ENCODE measurements around the gene CDK5RAP1. TPM values are rescaled to one million over a fixed set of nuclear protein-coding genes. Genes with fewer than 3 reads are reported as not detected.
"Not testable (repeated sequence)": the region's sequence is repeated elsewhere in the genome, so short reads cannot be mapped to it uniquely, and the experiment has no call there.

Gene CDK5RAP1
- total RNA-seq, 1 experiment from 2014 or later = 31.9 TPM

DNA sequence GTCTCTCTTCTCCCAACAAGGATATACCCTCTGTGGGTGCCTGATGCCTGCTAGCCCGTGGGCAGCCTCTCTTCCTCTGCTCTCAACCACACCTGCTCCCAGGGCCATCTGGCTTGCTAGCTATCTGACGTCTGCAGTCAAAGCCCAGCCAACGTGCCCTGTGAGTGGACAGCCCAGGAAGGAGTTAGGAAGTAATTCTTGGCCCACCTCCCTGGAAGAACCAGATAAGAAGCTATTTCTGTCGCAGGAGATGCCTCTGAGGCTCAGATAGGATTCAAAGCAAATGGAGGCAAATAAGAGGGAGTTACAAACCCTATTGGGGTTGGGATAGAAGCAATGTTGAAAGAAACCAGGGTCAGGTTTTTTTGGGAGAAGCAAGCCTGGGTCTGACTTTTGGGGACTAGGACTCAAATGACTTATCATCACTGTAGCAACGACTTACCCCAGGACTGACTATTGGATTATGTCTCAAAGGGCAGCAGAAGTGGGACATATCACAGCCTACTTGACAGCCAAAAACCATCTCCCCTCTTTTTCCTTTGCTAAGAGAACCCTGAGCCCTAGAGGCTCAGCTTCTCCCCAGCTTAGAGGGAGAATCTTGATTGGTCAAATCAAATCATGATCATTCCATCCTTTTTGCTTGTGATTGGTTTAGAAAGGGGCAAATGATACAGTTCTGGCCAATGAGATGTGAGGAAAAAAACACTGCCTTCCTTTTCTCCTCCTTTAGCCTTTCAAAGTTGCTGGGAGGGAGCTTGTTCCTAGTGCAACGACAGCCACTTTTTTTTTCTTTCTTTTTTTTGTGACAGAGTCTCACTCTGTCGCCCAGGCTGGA is 18.0 kb upstream of the CDK5RAP1 start:
- DNase-seq (ENCODE audit: low read depth) = no peak

- DNase-seq (ENCODE audit: low read depth) = no peak
Observed at GRCh38 chr20:33418033-33418432, 16.7 kb upstream of the CDK5RAP1 start.

- DNase-seq (ENCODE audit: low read depth) = peak; percentile 17
Observed at GRCh38 chr20:33415948-33416347, 14.6 kb upstream of the CDK5RAP1 start.

GRCh38 chr20:33412484-33412838 is 11.1 kb upstream of the CDK5RAP1 start:
- DNase-seq (ENCODE audit: low read depth) = no peak

DNA sequence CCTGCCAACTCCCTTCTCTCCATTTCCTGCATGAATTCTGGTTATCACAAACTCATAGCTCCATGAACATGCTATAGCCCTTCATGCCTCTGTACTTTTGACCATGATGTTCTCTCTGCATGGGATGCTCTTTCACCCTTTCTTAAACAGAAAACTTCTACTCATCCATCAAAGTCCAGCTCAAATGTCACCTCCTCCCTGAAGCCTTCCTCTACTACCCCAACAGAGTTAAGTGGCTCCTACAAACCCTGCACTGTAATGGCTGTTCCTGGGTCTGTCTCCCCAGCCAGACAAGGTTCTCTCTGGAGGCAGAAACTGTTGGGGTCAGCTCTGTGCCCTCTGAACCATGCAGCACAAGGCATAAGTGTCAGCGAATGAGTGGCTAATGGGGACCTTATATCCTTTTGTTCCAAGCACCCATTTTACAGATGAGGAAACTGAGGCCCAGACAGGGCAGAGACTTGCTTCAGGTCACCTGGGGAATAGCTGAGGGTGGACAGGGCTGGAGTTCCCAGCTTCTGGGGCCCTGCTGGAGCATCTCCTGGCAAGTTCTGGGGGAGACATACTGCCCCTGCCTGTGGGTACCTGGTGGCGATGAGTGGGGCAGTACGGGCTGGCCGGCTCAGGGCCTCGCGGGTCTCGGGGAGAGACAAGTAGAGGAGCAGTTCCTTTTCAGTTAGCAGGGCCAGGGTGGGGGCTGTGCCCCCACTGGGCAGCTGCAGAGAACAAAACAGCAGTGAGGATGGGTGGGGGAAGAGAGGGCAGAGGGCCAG is 10.6 kb upstream of the CDK5RAP1 start:
- DNase-seq (ENCODE audit: low read depth) = no peak

- DNase-seq (ENCODE audit: low read depth) = no peak
Observed at GRCh38 chr20:33411242-33411641, 9.9 kb upstream of the CDK5RAP1 start.

GRCh38 chr20:33410081-33410742 is 8.9 kb upstream of the CDK5RAP1 start:
- no peak for DNase-seq (ENCODE audit: low read depth)

DNA sequence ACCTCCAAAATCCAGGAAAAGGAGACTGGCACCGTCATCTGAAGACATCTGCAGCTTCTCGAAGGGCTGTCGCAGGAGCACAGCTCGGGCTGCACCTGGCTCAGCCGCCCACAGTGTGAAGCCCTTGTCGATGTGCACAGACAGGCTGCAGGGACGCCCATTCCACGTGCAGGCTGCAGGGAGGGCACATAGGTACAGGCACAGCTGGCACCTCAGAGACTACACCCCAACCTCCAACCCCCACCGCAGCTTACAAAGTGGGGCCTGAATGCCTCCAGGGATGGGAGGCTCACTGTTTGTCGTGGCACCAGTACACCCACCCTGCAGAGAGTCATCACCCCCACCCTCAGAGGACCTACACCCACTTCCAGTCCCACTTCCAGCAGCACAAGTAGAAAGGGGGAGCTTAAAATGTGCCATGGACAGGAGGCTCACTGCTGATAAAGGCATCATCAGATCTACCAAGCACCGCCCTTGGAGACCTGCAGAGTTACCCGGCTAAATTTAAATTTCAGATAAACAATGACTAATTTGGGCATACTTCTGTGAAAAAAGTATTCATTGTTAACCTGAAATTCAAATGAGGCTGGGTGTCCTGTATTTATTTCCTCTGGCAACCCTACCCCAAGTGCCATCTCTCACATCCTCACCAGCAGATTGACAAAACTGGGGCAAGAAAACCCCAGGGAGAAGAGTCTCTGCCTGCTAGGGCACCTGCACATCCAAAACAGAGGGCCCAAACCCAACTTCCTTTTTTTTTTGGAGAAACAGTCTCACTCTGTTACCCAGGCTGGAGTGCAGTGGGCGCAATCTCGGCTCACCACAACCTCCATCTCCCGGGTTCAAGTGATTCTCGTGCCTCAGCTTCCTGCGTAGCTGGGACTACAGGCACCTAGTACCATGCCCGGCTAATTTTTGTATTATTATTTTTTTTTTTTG is 7.7 kb upstream of the CDK5RAP1 start:
- no peak for DNase-seq (ENCODE audit: low read depth)

GRCh38 chr20:33408313-33408712 is 7.0 kb upstream of the CDK5RAP1 start:
- DNase-seq (ENCODE audit: low read depth) = no peak

GRCh38 chr20:33407796-33408195 is 6.5 kb upstream of the CDK5RAP1 start:
- no peak for DNase-seq (ENCODE audit: low read depth)

- no peak for DNase-seq (ENCODE audit: low read depth)
Observed at GRCh38 chr20:33407251-33407650, 5.9 kb upstream of the CDK5RAP1 start.

GRCh38 chr20:33404281-33404680 is 3.0 kb upstream of the CDK5RAP1 start:
- no peak for DNase-seq (ENCODE audit: low read depth)

- peak; percentile 25 for DNase-seq (ENCODE audit: low read depth)
Observed at GRCh38 chr20:33401921-33402369, 626 bp upstream of the CDK5RAP1 start.

GRCh38 chr20:33400812-33401183 is 521 bp downstream of the CDK5RAP1 start:
- DNase-seq (ENCODE audit: low read depth) = no peak

GRCh38 chr20:33399924-33400323 is 1.4 kb downstream of the CDK5RAP1 start:
- no peak for DNase-seq (ENCODE audit: low read depth)

DNA sequence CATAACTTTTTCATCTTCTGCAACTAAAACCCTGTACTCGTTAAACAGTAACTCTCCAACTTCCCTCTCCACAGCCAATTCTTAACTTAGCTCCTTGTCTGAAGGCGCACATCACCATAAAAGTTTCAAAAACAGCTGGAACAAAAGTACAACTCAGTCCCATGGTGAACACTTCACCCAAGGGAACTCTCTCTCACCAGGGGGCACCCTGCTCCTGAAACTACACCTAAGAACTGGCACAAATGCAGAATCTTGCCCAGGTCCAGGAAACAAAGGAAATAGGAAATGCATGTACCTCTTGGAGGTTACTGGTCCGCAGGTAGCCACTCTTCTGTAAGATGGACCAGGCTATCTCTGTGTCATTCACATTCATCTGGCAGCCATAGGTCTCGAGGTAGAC is 6.6 kb downstream of the CDK5RAP1 start:
- no peak for DNase-seq (ENCODE audit: low read depth)

DNA sequence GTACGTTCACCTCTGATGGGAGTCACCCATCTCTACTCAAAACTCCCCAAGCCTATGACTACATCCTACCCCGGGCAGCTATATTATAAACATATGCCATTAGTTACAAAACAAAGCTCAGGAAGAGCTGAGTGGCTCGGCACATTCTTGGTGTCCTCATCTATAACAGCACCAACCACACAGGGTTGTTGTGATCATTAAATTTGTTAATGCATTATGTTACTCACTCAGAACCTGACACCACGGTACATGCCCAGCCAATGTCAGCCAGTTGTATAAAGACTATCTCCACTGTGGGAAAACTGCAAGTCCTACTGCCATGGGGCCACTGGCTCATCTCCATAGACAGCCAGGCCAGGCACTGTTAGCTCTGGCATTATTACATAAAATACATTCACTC is 7.7 kb downstream of the CDK5RAP1 start:
- DNase-seq (ENCODE audit: low read depth) = no peak

DNA sequence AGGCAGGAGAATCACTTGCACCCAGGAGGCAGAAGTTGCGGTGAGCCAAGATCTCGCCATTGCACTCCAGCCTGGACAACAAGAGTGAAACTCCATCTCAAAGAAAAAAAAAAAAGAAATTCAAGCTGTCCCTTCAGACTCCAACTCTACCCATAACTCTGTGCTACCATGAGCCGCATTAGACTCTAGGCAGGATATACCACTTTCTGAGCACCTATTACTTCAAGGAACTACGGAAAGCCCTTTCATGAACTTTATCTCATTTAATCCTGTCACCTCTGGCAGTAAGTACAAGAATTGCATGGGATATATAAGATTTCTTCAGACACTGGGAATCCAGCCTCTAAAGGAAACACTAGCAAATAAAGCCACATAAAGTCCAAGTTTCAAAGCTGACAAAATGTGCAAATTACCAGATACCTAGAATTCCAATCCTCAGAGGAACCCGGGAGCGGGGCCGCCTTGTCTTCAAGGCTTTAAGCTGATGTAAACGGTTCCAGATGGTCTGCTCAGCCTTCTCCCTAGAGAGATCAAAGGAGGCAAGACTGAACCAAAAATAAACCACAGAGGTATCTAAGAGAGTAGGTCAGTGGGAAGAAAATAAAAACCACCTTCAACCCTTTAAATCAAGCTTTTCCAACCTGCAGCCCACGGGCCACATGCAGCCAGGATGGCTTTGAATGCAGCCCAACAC is 9.4 kb downstream of the CDK5RAP1 start:
- DNase-seq (ENCODE audit: low read depth) = no peak

DNA sequence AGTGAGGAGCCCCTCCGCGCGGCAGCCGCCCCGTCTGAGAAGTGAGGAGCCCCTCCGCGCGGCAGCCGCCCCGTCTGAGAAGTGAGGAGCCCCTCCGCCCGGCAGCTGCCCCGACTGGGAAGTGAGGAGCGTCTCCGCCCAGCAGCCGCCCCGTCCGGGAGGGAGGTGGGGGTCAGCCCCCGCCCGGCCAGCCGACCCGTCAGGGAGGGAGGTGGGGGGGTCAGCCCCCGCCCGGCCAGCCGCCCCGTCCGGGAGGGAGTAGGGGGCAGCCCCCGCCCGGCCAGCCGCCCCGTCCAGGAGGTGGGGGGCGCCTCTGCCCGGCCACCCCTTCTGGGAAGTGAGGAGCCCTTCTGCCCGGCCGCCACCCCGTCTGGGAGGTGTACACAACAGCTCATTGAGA is 12.0 kb downstream of the CDK5RAP1 start:
- DNase-seq (ENCODE audit: low read depth) = not testable (repeated sequence)

DNA sequence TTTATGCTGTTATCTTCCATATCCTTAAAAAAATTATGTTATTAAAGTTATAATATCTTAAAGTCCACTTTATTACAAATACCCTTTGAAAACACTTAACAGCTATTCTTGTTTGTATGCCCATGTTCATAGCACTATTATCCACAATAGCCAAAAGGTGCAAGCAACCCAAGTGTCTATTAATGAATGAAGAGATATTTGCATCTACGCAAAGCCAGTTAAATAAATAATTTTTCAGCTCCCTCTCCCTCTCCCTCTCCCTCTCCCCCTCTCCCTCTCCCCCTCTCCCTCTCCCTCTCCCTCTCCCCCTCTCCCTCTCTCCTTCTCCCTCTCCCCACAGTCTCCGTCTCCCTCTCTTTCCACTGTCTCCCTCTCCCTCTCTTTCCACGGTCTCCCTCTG is 13.1 kb downstream of the CDK5RAP1 start:
- no peak for DNase-seq (ENCODE audit: low read depth)

- DNase-seq (ENCODE audit: low read depth) = peak; percentile 82
Observed at GRCh38 chr20:33387177-33387576, 14.1 kb downstream of the CDK5RAP1 start.

All from Daoy (cell line).